SK-N-SH treated with all-trans-retinoic acid at 6 μM for 48 hours (cell line): ENCODE measurements around the gene MOV10L1.

Experiments used
- ISL1 ChIP-seq: fragments of 250-450 bp; sonication (Bioruptor Pico); IDR thresholded peaks from 2 replicates; pipeline ENCODE4 v2.1.2; 2022; ENCODE audit warnings: mild to moderate bottlenecking, moderate library complexity
- PPARA ChIP-seq: fragments of 250-450 bp; sonication (Bioruptor Pico); IDR thresholded peaks from 2 replicates; pipeline ENCODE4 v1.5.0; 2020; ENCODE audit warnings: mild to moderate bottlenecking, borderline replicate concordance
- SNAI2 ChIP-seq: fragments of 250-450 bp; sonication (Bioruptor Pico); IDR thresholded peaks from 2 replicates; pipeline ENCODE4 v1.5.0; 2020; ENCODE audit warnings: mild to moderate bottlenecking, moderate library complexity
- TCF4 ChIP-seq: fragments of 250-450 bp; sonication (Bioruptor Pico); IDR thresholded peaks from 2 replicates; pipeline ENCODE4 v1.8.0; 2021; ENCODE audit warnings: mild to moderate bottlenecking, moderate library complexity, borderline replicate concordance
- ZFP30 ChIP-seq: fragments of 450-650 bp; formaldehyde crosslinking; IDR thresholded peaks from 2 replicates; pipeline ENCODE4 v1.5.0; 2022; ENCODE audit warnings: mild to moderate bottlenecking, moderate library complexity
- TF ChIP-seq, protein P1 (sequence below): fragments of 250-450 bp; sonication (Bioruptor Pico); IDR thresholded peaks from 2 replicates; pipeline ENCODE4 v1.5.1; 2020; ENCODE audit warnings: low read depth, mild to moderate bottlenecking, moderate library complexity
- TF ChIP-seq, protein P2 (sequence below): fragments of 250-450 bp; sonication (Bioruptor Pico); IDR thresholded peaks from 2 replicates; pipeline ENCODE4 v1.8.0; 2020; ENCODE audit warnings: mild to moderate bottlenecking, moderate library complexity, borderline replicate concordance

DNA sequence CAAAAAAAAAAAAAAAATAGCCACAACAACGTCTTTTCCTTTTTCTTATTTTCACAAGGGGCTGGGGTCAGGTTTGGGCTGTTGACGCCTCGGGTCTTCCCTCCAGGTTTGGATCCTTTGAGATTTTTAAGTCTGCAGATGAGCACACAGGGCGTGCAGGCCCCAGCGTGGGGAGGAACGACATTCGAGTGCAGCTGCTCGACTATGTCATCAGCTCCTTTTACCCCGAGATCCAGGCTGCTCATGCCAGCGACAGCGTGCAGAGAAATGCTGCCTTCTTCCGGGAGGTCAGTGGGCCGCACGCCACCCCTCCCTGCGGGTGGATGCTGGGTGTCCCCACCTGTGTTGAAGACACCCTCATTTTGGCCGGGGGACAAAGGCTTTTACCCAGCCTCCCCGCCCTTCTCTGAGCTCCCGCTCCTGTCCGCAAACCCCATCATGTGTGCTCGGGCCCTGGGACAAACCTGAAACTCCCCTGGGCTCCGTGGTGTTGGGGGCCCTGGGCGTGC is 118.7 kb downstream of the MOV10L1 start:
- TF ChIP-seq SNAI2 (CRISPR knock-in tag) = no peak
- no peak for TF ChIP-seq PPARA (CRISPR knock-in tag)
- no peak for TF ChIP-seq ISL1 (CRISPR knock-in tag)
- TF ChIP-seq, protein P1, sequence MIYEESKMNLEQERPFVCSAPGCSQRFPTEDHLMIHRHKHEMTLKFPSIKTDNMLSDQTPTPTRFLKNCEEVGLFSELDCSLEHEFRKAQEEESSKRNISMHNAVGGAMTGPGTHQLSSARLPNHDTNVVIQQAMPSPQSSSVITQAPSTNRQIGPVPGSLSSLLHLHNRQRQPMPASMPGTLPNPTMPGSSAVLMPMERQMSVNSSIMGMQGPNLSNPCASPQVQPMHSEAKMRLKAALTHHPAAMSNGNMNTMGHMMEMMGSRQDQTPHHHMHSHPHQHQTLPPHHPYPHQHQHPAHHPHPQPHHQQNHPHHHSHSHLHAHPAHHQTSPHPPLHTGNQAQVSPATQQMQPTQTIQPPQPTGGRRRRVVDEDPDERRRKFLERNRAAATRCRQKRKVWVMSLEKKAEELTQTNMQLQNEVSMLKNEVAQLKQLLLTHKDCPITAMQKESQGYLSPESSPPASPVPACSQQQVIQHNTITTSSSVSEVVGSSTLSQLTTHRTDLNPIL (CRISPR knock-in tag) = no peak
- TF ChIP-seq, protein P2, sequence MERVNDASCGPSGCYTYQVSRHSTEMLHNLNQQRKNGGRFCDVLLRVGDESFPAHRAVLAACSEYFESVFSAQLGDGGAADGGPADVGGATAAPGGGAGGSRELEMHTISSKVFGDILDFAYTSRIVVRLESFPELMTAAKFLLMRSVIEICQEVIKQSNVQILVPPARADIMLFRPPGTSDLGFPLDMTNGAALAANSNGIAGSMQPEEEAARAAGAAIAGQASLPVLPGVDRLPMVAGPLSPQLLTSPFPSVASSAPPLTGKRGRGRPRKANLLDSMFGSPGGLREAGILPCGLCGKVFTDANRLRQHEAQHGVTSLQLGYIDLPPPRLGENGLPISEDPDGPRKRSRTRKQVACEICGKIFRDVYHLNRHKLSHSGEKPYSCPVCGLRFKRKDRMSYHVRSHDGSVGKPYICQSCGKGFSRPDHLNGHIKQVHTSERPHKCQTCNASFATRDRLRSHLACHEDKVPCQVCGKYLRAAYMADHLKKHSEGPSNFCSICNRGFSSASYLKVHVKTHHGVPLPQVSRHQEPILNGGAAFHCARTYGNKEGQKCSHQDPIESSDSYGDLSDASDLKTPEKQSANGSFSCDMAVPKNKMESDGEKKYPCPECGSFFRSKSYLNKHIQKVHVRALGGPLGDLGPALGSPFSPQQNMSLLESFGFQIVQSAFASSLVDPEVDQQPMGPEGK (CRISPR knock-in tag) = no peak
- TF ChIP-seq TCF4 (CRISPR knock-in tag) = no peak
- no peak for TF ChIP-seq ZFP30
